GM23338 (cell line): ENCODE measurements around the gene AUH. TPM values are rescaled to one million over a fixed set of nuclear protein-coding genes. Genes with fewer than 3 reads are reported as not detected.

Source experiments
- ATAC-seq: fragments of 200-7000 bp; cut with Tn5 transposase; 3 replicates; pipeline ENCODE4 v1.9.1; 2020
- DNase-seq: peaks from one replicate; pipeline ENCODE4 v3.0.0-alpha.2; 2015; ENCODE audit warnings: low spot score
- H2AFZ ChIP-seq: fragments of 200-600 bp; sonication (generic); 2 replicates; pipeline ENCODE4 v1.8.0; 2016; ENCODE audit warnings: antibody characterized with exemption, mild to moderate bottlenecking, moderate library complexity
- H3F3A ChIP-seq: fragments of 200-600 bp; sonication (generic); replicated peaks from 2 replicates; pipeline ENCODE4 v1.8.0; 2017; ENCODE audit warnings: antibody characterized with exemption, mixed run types, low read depth
- H3K27ac ChIP-seq: fragments of 200-600 bp; sonication (generic); 2 replicates; pipeline ENCODE4 v1.6.1; 2016; ENCODE audit warnings: low read depth
- H3K27me3 ChIP-seq: fragments of 200-600 bp; sonication (generic); 2 replicates; pipeline ENCODE4 v1.8.0; 2016; ENCODE audit warnings: mild to moderate bottlenecking, mixed run types, moderate library complexity; ENCODE audit not compliant: insufficient read depth
- H3K36me3 ChIP-seq: fragments of 200-600 bp; sonication (generic); 2 replicates; pipeline ENCODE4 v1.8.0; 2016; ENCODE audit warnings: mild to moderate bottlenecking; ENCODE audit not compliant: insufficient read depth
- H3K4me1 ChIP-seq: fragments of 200-600 bp; sonication (generic); 2 replicates; pipeline ENCODE4 v1.8.0; 2016; ENCODE audit warnings: mild to moderate bottlenecking, moderate library complexity; ENCODE audit not compliant: insufficient read depth
- H3K4me2 ChIP-seq: fragments of 200-600 bp; sonication (generic); 2 replicates; pipeline ENCODE4 v1.7.1; 2017; ENCODE audit warnings: mixed run types
- H3K4me3 ChIP-seq: fragments of 200-600 bp; sonication (generic); 2 replicates; pipeline ENCODE4 v1.6.1; 2016; ENCODE audit warnings: mixed run types
- H3K79me2 ChIP-seq: fragments of 200-600 bp; sonication (generic); replicated peaks from 2 replicates; pipeline ENCODE4 v1.8.0; 2017; ENCODE audit warnings: mild to moderate bottlenecking; ENCODE audit not compliant: insufficient read depth
- H3K9me2 ChIP-seq: fragments of 200-600 bp; sonication (generic); 2 replicates; pipeline ENCODE4 v1.8.0; 2017; ENCODE audit not compliant: insufficient read depth
- H4K20me1 ChIP-seq: fragments of 200-600 bp; sonication (generic); replicated peaks from 2 replicates; pipeline ENCODE4 v1.8.0; 2017; ENCODE audit warnings: mild to moderate bottlenecking; ENCODE audit not compliant: insufficient read depth
- H3K27ac Mint-ChIP-seq: 2 replicates; pipeline ENCODE4 v1.8.0; 2020; ENCODE audit warnings: inconsistent platforms, mild to moderate bottlenecking, moderate library complexity, mixed read lengths
- H3K27me3 Mint-ChIP-seq: 3 replicates; pipeline ENCODE4 v1.8.0; 2022; ENCODE audit warnings: low read depth, mild to moderate bottlenecking, moderate library complexity, mixed read lengths, inconsistent platforms; ENCODE audit not compliant: insufficient read depth, poor library complexity
- H3K36me3 Mint-ChIP-seq: 3 replicates; pipeline ENCODE4 v1.8.0; 2021; ENCODE audit warnings: low read depth, mild to moderate bottlenecking, inconsistent platforms, moderate library complexity, mixed read lengths
- H3K4me1 Mint-ChIP-seq: 3 replicates; pipeline ENCODE4 v1.8.0; 2020; ENCODE audit warnings: mild to moderate bottlenecking, inconsistent platforms, mixed read lengths
- H3K4me3 Mint-ChIP-seq: 3 replicates; pipeline ENCODE4 v1.8.0; 2021; ENCODE audit warnings: moderate library complexity, mild to moderate bottlenecking, inconsistent platforms, mixed read lengths
- H3K9me3 Mint-ChIP-seq: 3 replicates; pipeline ENCODE4 v1.8.0; 2020; ENCODE audit warnings: moderate library complexity, mild to moderate bottlenecking, inconsistent platforms, mixed read lengths
- CREB1 ChIP-seq: fragments of 250-450 bp; sonication (Bioruptor Pico); IDR thresholded peaks from 2 replicates; pipeline ENCODE4 v1.5.0; 2020; ENCODE audit warnings: low read depth, mild to moderate bottlenecking, moderate library complexity
- EZH2 ChIP-seq: fragments of 200-600 bp; sonication (generic); IDR thresholded peaks from one replicate; pipeline ENCODE4 v1.8.0; 2017; ENCODE audit warnings: antibody characterized with exemption, mild to moderate bottlenecking, low read depth; ENCODE audit not compliant: unreplicated experiment
- EZH2phosphoT487 ChIP-seq: fragments of 200-600 bp; sonication (generic); IDR thresholded peaks from one replicate; pipeline ENCODE4 v1.8.1; 2018; ENCODE audit warnings: antibody characterized with exemption; ENCODE audit not compliant: unreplicated experiment
- JUNB ChIP-seq: IDR thresholded peaks from one replicate; pipeline ENCODE4 v1.6.1; 2016; ENCODE audit warnings: antibody characterized with exemption; ENCODE audit not compliant: unreplicated experiment
- NANOG ChIP-seq: IDR thresholded peaks from 2 replicates; pipeline ENCODE4 v1.6.1; 2016; ENCODE audit warnings: antibody characterized with exemption, borderline replicate concordance
- POLR2AphosphoS5 ChIP-seq: IDR thresholded peaks from 2 replicates; pipeline ENCODE4 v1.6.1; 2016; ENCODE audit warnings: antibody characterized with exemption, low read depth
- STAT1 ChIP-seq: IDR thresholded peaks from one replicate; pipeline ENCODE4 v1.6.1; 2016; ENCODE audit warnings: antibody characterized with exemption; ENCODE audit not compliant: unreplicated experiment
- ZNF114 ChIP-seq: fragments of 250-450 bp; sonication (Bioruptor Pico); IDR thresholded peaks from 2 replicates; pipeline ENCODE4 v1.5.0; 2020; ENCODE audit warnings: mild to moderate bottlenecking, moderate library complexity
- ZNF331 ChIP-seq: fragments of 250-450 bp; sonication (Bioruptor Pico); IDR thresholded peaks from 2 replicates; pipeline ENCODE4 v1.5.0; 2020; ENCODE audit warnings: low read depth, mild to moderate bottlenecking, moderate library complexity
- polyA plus RNA-seq: library from polyadenylated mRNA; unstranded; fragments of >200 nt; fragmentation: Nextera tagmentation; extraction: Ambion mirVana; gene quantifications from 2 replicates; pipeline ENCODE4 v1.2.1, GENCODE V29; 2016
- total RNA-seq: library from RNA; depleted of rRNA; stranded (reverse); fragments of >200 nt; shearing (Covaris generic); gene quantifications from 2 replicates; pipeline ENCODE4 v1.2.3, GENCODE V29; 2014
- TF ChIP-seq, protein P1 (sequence below): IDR thresholded peaks from 2 replicates; pipeline ENCODE4 v1.6.1; 2016; ENCODE audit warnings: antibody characterized with exemption
- TF ChIP-seq, protein P2 (sequence below), 2 experiments: fragments of 200-600 bp in 1 of 2; sonication (generic) in 1 of 2; conservative IDR thresholded peaks; 2 replicates each; pipeline versions ENCODE4 v1.5.1 to v1.6.1; 2016 to 2017; ENCODE audit warnings: antibody characterized with exemption in 2 of 2, low read depth in 2 of 2, mild to moderate bottlenecking in 2 of 2, moderate library complexity in 1 of 2
- TF ChIP-seq, protein P3 (sequence below): IDR thresholded peaks from one replicate; pipeline ENCODE4 v1.6.1; 2018; ENCODE audit warnings: antibody characterized with exemption; ENCODE audit not compliant: unreplicated experiment
- TF ChIP-seq, protein P4 (sequence below): fragments of 250-450 bp; sonication (Bioruptor Pico); IDR thresholded peaks from 2 replicates; pipeline ENCODE4 v1.5.0; 2020; ENCODE audit warnings: mild to moderate bottlenecking, moderate library complexity

AUH gene
- total and polyA plus RNA-seq, 2 experiments from 2014 or later = 28.8 to 34.2 TPM

DNA sequence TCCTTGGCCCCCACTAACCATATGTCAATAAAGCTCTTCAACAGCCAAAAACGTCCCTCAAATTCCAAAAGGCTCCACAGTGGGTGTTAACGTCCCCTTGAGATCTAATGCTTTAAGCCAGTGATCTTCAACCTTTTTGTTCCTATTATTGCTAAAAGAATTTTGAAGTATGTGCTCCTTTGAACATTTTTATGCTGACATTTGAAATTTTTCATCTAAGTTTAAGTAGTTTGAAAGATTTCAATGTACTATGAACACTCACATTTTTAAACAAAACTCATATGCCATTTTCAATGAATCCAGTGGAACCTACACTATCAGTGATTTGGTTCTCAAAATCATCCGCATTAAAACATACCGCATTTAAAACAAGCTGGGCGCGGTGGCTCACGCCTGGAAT, 29.9 kb downstream of the AUH start:
- peaks cover 53% of the 10 kb centered on the region for H3K36me3 Mint-ChIP-seq
- TF ChIP-seq EZH2 (no peak), STAT1 (no peak), POLR2AphosphoS5 (no peak), NANOG (no peak), ZNF114 (CRISPR knock-in tag) (no peak), CREB1 (no peak), JUNB (no peak), EZH2phosphoT487 (no peak), ZNF331 (no peak)
- TF ChIP-seq, protein P1, sequence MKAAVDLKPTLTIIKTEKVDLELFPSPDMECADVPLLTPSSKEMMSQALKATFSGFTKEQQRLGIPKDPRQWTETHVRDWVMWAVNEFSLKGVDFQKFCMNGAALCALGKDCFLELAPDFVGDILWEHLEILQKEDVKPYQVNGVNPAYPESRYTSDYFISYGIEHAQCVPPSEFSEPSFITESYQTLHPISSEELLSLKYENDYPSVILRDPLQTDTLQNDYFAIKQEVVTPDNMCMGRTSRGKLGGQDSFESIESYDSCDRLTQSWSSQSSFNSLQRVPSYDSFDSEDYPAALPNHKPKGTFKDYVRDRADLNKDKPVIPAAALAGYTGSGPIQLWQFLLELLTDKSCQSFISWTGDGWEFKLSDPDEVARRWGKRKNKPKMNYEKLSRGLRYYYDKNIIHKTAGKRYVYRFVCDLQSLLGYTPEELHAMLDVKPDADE = no peak
- TF ChIP-seq, protein P2, sequence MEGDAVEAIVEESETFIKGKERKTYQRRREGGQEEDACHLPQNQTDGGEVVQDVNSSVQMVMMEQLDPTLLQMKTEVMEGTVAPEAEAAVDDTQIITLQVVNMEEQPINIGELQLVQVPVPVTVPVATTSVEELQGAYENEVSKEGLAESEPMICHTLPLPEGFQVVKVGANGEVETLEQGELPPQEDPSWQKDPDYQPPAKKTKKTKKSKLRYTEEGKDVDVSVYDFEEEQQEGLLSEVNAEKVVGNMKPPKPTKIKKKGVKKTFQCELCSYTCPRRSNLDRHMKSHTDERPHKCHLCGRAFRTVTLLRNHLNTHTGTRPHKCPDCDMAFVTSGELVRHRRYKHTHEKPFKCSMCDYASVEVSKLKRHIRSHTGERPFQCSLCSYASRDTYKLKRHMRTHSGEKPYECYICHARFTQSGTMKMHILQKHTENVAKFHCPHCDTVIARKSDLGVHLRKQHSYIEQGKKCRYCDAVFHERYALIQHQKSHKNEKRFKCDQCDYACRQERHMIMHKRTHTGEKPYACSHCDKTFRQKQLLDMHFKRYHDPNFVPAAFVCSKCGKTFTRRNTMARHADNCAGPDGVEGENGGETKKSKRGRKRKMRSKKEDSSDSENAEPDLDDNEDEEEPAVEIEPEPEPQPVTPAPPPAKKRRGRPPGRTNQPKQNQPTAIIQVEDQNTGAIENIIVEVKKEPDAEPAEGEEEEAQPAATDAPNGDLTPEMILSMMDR (conservative IDR thresholded peaks at IDR 0.05; ENCODE audit: low read depth in 2 of 2) = no peak
- TF ChIP-seq, protein P3, sequence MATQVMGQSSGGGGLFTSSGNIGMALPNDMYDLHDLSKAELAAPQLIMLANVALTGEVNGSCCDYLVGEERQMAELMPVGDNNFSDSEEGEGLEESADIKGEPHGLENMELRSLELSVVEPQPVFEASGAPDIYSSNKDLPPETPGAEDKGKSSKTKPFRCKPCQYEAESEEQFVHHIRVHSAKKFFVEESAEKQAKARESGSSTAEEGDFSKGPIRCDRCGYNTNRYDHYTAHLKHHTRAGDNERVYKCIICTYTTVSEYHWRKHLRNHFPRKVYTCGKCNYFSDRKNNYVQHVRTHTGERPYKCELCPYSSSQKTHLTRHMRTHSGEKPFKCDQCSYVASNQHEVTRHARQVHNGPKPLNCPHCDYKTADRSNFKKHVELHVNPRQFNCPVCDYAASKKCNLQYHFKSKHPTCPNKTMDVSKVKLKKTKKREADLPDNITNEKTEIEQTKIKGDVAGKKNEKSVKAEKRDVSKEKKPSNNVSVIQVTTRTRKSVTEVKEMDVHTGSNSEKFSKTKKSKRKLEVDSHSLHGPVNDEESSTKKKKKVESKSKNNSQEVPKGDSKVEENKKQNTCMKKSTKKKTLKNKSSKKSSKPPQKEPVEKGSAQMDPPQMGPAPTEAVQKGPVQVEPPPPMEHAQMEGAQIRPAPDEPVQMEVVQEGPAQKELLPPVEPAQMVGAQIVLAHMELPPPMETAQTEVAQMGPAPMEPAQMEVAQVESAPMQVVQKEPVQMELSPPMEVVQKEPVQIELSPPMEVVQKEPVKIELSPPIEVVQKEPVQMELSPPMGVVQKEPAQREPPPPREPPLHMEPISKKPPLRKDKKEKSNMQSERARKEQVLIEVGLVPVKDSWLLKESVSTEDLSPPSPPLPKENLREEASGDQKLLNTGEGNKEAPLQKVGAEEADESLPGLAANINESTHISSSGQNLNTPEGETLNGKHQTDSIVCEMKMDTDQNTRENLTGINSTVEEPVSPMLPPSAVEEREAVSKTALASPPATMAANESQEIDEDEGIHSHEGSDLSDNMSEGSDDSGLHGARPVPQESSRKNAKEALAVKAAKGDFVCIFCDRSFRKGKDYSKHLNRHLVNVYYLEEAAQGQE = no peak
- TF ChIP-seq, protein P4, sequence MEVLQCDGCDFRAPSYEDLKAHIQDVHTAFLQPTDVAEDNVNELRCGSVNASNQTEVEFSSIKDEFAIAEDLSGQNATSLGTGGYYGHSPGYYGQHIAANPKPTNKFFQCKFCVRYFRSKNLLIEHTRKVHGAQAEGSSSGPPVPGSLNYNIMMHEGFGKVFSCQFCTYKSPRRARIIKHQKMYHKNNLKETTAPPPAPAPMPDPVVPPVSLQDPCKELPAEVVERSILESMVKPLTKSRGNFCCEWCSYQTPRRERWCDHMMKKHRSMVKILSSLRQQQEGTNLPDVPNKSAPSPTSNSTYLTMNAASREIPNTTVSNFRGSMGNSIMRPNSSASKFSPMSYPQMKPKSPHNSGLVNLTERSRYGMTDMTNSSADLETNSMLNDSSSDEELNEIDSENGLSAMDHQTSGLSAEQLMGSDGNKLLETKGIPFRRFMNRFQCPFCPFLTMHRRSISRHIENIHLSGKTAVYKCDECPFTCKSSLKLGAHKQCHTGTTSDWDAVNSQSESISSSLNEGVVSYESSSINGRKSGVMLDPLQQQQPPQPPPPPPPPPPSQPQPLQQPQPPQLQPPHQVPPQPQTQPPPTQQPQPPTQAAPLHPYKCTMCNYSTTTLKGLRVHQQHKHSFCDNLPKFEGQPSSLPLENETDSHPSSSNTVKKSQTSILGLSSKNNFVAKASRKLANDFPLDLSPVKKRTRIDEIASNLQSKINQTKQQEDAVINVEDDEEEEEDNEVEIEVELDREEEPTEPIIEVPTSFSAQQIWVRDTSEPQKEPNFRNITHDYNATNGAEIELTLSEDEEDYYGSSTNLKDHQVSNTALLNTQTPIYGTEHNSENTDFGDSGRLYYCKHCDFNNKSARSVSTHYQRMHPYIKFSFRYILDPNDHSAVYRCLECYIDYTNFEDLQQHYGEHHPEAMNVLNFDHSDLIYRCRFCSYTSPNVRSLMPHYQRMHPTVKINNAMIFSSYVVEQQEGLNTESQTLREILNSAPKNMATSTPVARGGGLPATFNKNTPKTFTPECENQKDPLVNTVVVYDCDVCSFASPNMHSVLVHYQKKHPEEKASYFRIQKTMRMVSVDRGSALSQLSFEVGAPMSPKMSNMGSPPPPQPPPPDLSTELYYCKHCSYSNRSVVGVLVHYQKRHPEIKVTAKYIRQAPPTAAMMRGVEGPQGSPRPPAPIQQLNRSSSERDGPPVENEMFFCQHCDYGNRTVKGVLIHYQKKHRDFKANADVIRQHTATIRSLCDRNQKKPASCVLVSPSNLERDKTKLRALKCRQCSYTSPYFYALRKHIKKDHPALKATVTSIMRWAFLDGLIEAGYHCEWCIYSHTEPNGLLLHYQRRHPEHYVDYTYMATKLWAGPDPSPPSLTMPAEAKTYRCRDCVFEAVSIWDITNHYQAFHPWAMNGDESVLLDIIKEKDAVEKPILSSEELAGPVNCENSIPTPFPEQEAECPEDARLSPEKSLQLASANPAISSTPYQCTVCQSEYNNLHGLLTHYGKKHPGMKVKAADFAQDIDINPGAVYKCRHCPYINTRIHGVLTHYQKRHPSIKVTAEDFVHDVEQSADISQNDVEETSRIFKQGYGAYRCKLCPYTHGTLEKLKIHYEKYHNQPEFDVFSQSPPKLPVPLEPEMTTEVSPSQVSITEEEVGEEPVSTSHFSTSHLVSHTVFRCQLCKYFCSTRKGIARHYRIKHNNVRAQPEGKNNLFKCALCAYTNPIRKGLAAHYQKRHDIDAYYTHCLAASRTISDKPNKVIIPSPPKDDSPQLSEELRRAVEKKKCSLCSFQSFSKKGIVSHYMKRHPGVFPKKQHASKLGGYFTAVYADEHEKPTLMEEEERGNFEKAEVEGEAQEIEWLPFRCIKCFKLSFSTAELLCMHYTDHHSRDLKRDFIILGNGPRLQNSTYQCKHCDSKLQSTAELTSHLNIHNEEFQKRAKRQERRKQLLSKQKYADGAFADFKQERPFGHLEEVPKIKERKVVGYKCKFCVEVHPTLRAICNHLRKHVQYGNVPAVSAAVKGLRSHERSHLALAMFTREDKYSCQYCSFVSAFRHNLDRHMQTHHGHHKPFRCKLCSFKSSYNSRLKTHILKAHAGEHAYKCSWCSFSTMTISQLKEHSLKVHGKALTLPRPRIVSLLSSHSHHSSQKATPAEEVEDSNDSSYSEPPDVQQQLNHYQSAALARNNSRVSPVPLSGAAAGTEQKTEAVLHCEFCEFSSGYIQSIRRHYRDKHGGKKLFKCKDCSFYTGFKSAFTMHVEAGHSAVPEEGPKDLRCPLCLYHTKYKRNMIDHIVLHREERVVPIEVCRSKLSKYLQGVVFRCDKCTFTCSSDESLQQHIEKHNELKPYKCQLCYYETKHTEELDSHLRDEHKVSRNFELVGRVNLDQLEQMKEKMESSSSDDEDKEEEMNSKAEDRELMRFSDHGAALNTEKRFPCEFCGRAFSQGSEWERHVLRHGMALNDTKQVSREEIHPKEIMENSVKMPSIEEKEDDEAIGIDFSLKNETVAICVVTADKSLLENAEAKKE (CRISPR knock-in tag) = no peak
- Histone ChIP-seq H3K27me3 (no peaks in the 10 kb centered on the region), H3K79me2 (peaks cover 30% of the 10 kb centered on the region), H3K4me1 (no peaks in the 10 kb centered on the region), H3K27ac (no peak overlapping the region), H2AFZ (no peak overlapping the region), H3K36me3 (no peaks in the 10 kb centered on the region; the same call in 1 of the 2 replicates), H4K20me1 (no peaks in the 10 kb centered on the region), H3K4me3 (no peak overlapping the region), H3F3A (no peaks in the 10 kb centered on the region), H3K9me2 (no peaks in the 10 kb centered on the region), H3K4me2 (no peak overlapping the region)
- H3K27ac Mint-ChIP-seq = no peak overlapping the region
- ATAC-seq (no peak), DNase-seq (no peak)
- peaks cover 3% of the 10 kb centered on the region for H3K27me3 Mint-ChIP-seq
- no peaks in the 10 kb centered on the region for H3K4me1 Mint-ChIP-seq
- H3K9me3 Mint-ChIP-seq = peaks cover 25% of the 10 kb centered on the region
- no peak overlapping the region for H3K4me3 Mint-ChIP-seq
